Psoas muscle (tissue), 8 donors: ENCODE measurements around the gene COPE. TPM values are rescaled to one million over a fixed set of nuclear protein-coding genes. Genes with fewer than 3 reads are reported as not detected.
A peak's percentile ranks its signal among the peaks of the same experiment; 100 is the strongest.

Source experiments
- ATAC-seq, 4 donors: fragments of 200-7000 bp; cut with Tn5 transposase; one replicate each; pipeline ENCODE4 v1.9.1; 2020; ENCODE audit warnings: moderate library complexity in 3 of 4, mild to moderate bottlenecking in 2 of 4
- DNase-seq, 2 donors: peaks; one replicate each; pipeline ENCODE4 v3.0.0-alpha.2; 2020
- H3K27ac ChIP-seq: fragments of 200-600 bp; one replicate; pipeline ENCODE4 v1.8.0; 2022
- H3K27me3 ChIP-seq, 3 donors: fragments of 200-600 bp in 1 of 3; one replicate each; pipeline versions ENCODE4 v1.6.1 to v1.8.0; 2013 to 2022; ENCODE audit warnings: low read length in 2 of 3, mild to moderate bottlenecking in 2 of 3, moderate library complexity in 1 of 3; ENCODE audit not compliant: insufficient read depth in 3 of 3
- H3K36me3 ChIP-seq, 2 donors: fragments of 200-600 bp in 1 of 2; one replicate each; pipeline versions ENCODE4 v1.6.1 to v1.8.0; 2013 to 2022; ENCODE audit warnings: low read depth in 1 of 2, mild to moderate bottlenecking in 1 of 2, moderate library complexity in 1 of 2; ENCODE audit not compliant: insufficient read depth in 1 of 2
- H3K4me1 ChIP-seq: fragments of 200-600 bp; one replicate; pipeline ENCODE4 v1.8.0; 2022
- H3K4me3 ChIP-seq: fragments of 200-600 bp; one replicate; pipeline ENCODE4 v1.8.0; 2022; ENCODE audit warnings: mild to moderate bottlenecking
- H3K9me3 ChIP-seq: fragments of 200-600 bp; one replicate; pipeline ENCODE4 v1.8.0; 2022
- WGBS, 3 donors: extraction: QIAGEN DNeasy Blood & Tissue Kit; methylation state at CpG; one replicate each; pipeline versions ENCODE4 v1.1.6 to v1.1.7; 2013; 5-methylcytosine and 5-hydroxymethylcytosine counted together
- intact Hi-C, 2 donors: fragments of 100-400 bp; cut with DNase I; formaldehyde crosslinking; loops; one replicate each; pipeline versions ENCODE4 v1.11.0 to v1.14.2; 2022
- polyA plus RNA-seq, 3 donors: library from polyadenylated mRNA; stranded (reverse); fragments of 200-250 nt; gene quantifications; one replicate each; pipeline ENCODE4 v1.2.3, GENCODE V29; 2013
- total RNA-seq, 4 donors: library from RNA; stranded (reverse); fragmentation: NEBNext Ultra II Directional in 2 of 4; extraction: Animal tissue kit (Norgen Biotek cat#: 25700) in 2 of 4; gene quantifications; one replicate each; pipeline versions ENCODE4 v1.2.1 to v1.2.4, GENCODE V29; 2021 to 2023
- TF ChIP-seq, protein P1 (sequence below): fragments of 200-600 bp; IDR thresholded peaks from one replicate; pipeline ENCODE4 v1.8.0; 2022; ENCODE audit warnings: antibody characterized with exemption
- donor health status: healthy with polysubstance abuse.
- donor health status: DM: no; HTN: no; CAD: no; lungs with moderate emphysema.
- donor health status: Bipolar disorder and iron deficiency.
- donor health status: healthy.
- donor health status: DM: yes; HTN: yes; CAD: no.
- donor health status: DM: no; HTN: no; CAD: no.
- donor health status: DM: no; HTN: no; CAD: no.
- donor health status: DM: yes; HTN: yes; CAD: no.

The COPE gene
- total and polyA plus RNA-seq, 7 donors: 91.5 to 173 (median 110) TPM

DNA sequence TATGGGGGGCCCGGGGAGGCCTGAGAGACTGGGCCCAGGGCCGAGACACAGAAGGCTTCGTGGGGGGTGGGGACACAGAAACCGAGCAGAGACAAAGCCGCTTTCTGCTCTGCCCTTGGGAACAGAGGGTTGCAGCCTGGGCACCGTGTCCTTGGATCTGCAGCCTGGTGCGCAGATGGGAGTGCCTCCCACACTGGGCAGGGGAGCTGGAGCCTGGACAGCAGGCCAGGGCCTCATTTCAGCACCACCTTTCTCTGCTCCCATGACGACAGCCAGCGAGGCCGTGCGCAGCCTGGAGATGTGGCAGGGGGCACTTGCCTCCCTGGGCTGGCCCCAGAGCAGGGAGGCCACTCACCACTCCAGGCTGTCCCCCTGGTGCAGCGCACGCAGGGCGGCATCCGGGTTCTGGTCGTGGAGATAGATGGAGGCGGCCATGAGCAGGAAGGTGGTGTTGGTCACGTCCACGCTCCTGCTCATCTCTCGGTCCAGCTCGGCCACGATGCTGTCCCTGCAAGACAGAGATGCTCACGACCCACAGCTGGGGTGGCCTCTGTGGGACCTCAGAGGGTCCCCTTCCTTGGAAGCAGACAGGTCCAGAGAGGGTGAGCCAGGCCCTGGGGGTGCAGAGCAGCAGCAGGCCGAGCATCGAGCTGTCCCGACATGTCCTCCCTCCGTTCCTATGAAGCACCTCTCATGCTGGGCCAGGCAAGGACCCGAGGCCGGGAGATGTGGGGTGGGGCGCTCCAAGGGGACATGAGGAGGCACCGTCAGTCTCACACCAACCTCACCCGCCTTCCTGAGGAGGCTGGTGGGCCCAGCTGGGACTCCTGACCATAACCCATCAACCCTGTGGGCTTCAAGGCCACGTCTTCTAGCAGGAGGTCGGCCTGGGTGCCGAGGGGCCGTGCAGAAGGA, 12.3 kb downstream of the COPE start:
- WGBS, 3 donors: 88 to 93% (median 93%) methylated on average over 35 to 36 of the region's 36 CpGs
- no peaks in the 10 kb centered on the region for H3K27me3 ChIP-seq
- peak in 2 of 4 donors; percentile 8 to 13 for ATAC-seq
- no peak overlapping the region for H3K27ac ChIP-seq
- no peaks in the 10 kb centered on the region for H3K9me3 ChIP-seq
- peaks cover 7 to 57% of the 10 kb centered on the region in 2 donors for H3K36me3 ChIP-seq
- intact Hi-C loops: no loop called here
- no peaks in the 10 kb centered on the region for H3K4me1 ChIP-seq
- TF ChIP-seq, protein P1, sequence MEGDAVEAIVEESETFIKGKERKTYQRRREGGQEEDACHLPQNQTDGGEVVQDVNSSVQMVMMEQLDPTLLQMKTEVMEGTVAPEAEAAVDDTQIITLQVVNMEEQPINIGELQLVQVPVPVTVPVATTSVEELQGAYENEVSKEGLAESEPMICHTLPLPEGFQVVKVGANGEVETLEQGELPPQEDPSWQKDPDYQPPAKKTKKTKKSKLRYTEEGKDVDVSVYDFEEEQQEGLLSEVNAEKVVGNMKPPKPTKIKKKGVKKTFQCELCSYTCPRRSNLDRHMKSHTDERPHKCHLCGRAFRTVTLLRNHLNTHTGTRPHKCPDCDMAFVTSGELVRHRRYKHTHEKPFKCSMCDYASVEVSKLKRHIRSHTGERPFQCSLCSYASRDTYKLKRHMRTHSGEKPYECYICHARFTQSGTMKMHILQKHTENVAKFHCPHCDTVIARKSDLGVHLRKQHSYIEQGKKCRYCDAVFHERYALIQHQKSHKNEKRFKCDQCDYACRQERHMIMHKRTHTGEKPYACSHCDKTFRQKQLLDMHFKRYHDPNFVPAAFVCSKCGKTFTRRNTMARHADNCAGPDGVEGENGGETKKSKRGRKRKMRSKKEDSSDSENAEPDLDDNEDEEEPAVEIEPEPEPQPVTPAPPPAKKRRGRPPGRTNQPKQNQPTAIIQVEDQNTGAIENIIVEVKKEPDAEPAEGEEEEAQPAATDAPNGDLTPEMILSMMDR: no peak
- no peak overlapping the region for H3K4me3 ChIP-seq
- no peak for DNase-seq

DNA sequence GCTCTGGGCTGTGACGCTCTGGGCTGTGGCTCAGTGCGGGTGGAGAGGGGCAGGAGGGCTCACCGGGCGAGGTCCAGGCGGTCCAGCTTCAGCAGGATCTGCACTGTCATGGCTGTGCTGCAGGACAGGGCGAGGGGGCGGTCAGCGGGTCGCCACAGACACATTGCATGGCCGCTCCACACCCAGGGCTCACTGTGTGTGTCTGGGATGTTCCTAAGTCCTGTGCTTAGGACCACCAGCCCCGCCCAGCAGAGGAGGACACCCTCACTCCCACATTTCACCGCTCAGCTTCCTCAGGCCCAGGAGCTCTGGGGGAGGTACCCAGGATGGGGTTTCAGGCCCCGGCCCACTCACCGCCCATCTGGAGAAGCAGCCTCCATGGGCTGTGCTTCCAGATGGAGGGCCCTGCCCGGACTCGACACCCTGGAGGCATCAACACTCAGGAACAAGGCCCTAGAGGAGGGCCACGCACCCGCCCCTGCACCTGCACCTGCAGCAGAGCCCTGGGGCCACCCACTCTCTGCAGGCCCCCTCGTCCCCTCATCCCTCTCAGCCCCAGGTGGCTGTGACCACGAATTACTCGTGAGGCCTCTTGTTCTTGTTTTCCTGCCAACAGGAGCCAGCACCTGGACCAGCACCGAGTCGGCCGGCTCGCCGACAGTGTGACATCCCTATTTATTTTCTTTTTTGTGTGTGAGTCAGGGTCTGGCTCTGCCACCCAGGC, 13.5 kb downstream of the COPE start:
- intact Hi-C loops: no loop called here
- H3K36me3 ChIP-seq: peaks cover 7 to 61% of the 10 kb centered on the region in 2 donors

DNA sequence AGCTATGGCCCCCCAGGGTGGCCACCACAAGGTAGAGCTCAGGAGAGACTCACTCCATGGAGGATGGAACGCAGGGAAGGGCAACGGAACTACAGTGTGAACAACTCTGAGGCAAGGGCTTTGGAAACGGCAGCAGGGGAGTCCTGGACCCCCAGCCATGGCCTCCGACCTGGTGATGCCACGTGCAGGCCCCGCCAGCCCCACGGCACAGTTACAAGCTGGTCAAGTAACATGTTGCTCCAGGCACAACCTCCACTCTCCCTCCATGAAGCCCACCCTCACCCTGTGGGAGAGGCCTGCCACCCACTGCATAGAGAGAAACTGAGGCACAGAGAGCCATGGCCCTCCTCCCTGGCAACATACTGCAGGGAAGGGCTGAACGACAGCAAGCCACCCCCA, 14.1 kb downstream of the COPE start:
- Histone ChIP-seq H3K27ac (no peak overlapping the region), H3K9me3 (no peaks in the 10 kb centered on the region), H3K27me3 (no peaks in the 10 kb centered on the region), H3K4me1 (no peaks in the 10 kb centered on the region), H3K4me3 (no peak overlapping the region), H3K36me3 (peaks cover 7 to 66% of the 10 kb centered on the region in 2 donors)
- WGBS, 3 donors: 86 to 88% (median 87%) methylated on average over 8 of the region's 8 CpGs
- DNase-seq: no peak
- intact Hi-C loops: no loop called here
- TF ChIP-seq, protein P1: no peak
- ATAC-seq: no peak

More for the DNA sequence above, 13.5 kb downstream of the COPE start:
- H3K9me3 ChIP-seq: no peaks in the 10 kb centered on the region
- H3K4me1 ChIP-seq: no peaks in the 10 kb centered on the region
- H3K4me3 ChIP-seq: no peak overlapping the region
- ATAC-seq (no peak), DNase-seq (no peak)
- TF ChIP-seq, protein P1: no peak
- no peak overlapping the region for H3K27ac ChIP-seq
- no peaks in the 10 kb centered on the region for H3K27me3 ChIP-seq
- WGBS, 3 donors: 87 to 93% (median 90%) methylated on average over 26 of the region's 26 CpGs

DNA sequence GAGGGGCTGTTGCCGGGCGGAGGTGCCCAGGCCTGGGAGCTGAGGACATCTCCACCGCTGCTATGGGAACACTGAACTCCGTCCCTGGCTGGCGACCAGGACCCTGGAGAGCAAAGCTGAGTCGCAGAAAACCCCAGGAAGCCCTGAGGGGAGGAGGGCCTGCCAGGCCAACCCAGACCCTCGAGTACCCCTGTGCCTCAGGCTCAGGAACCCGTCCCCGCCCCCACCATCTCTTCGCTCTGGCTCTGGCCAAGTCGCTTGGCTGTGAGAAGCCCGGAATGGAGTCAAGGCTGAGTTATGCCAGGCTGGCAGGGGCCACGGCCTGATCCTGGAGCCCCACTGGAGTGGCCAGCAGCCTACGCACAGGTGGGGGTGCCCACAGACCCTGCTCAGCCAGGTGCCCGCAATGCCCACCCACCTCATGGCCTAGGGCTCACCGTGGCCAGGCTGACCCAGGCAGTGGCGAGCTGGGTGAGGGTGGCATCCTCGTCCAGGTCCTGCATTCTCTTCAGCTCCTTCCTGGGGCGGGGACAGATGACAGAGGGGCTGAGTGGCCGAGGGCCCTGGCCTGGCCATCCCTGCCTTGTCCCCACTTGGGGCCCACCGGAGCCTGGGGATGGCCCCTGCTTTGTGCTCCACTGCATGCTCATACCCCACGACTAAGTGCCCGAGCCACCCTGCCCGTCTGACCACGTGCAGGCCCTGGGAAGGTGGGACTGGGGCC, 14.7 kb downstream of the COPE start:
- WGBS, 3 donors: 87 to 91% (median 89%) methylated on average over 23 to 25 of the region's 25 CpGs
- TF ChIP-seq, protein P1: no peak
- Histone ChIP-seq H3K36me3 (peaks cover 7 to 64% of the 10 kb centered on the region in 2 donors), H3K9me3 (no peaks in the 10 kb centered on the region), H3K27ac (no peak overlapping the region), H3K4me1 (no peaks in the 10 kb centered on the region), H3K4me3 (no peak overlapping the region), H3K27me3 (no peaks in the 10 kb centered on the region)
- intact Hi-C loops: no loop called here
- DNase-seq: no peak
- no peak for ATAC-seq
